NCI-H1436 treated with DMSO at 0.1 percent for 48 hours (cell line): ENCODE results near the gene CSTPP1.

Experiments used
- DNase-seq: peaks from one replicate; lab custom pipeline; 2025; lab: John Stamatoyannopoulos, UW

The CSTPP1 gene

GRCh38 chr11:46936138-46937110 is at the start of gene CSTPP1:
Gene CSTPP1, plus strand, starts transcription at chr11:46936761. Its CDS starts 45 bp downstream, at chr11:46936806.
- DNase-seq: peak; percentile 40

GRCh38 chr11:46888636-46889035 is 47.9 kb upstream of the CSTPP1 start:
- no peak for DNase-seq

GRCh38 chr11:46889251-46889650 is 47.3 kb upstream of the CSTPP1 start:
- no peak for DNase-seq

- DNase-seq: no peak
Measured at GRCh38 chr11:46889689-46890475, 46.7 kb upstream of the CSTPP1 start.

- DNase-seq: no peak
Measured at GRCh38 chr11:46890665-46891064, 45.9 kb upstream of the CSTPP1 start.

- no peak for DNase-seq
Measured at GRCh38 chr11:46892109-46892508, 44.5 kb upstream of the CSTPP1 start.

GRCh38 chr11:46892838-46893237 is 43.7 kb upstream of the CSTPP1 start:
- no peak for DNase-seq

GRCh38 chr11:46894506-46894905 is 42.1 kb upstream of the CSTPP1 start:
- DNase-seq: no peak

- no peak for DNase-seq
Measured at GRCh38 chr11:46894961-46895360, 41.6 kb upstream of the CSTPP1 start.

- DNase-seq: no peak
Measured at GRCh38 chr11:46895821-46896220, 40.7 kb upstream of the CSTPP1 start.

- no peak for DNase-seq
Measured at GRCh38 chr11:46896719-46897406, 39.7 kb upstream of the CSTPP1 start.

- DNase-seq: no peak
Measured at GRCh38 chr11:46898396-46899095, 38.0 kb upstream of the CSTPP1 start.

- DNase-seq: no peak
Measured at GRCh38 chr11:46899501-46900025, 37.0 kb upstream of the CSTPP1 start.

- no peak for DNase-seq
Measured at GRCh38 chr11:46900091-46900746, 36.3 kb upstream of the CSTPP1 start.

GRCh38 chr11:46901156-46901555 is 35.4 kb upstream of the CSTPP1 start:
- DNase-seq: peak; percentile 31

GRCh38 chr11:46902694-46903093 is 33.9 kb upstream of the CSTPP1 start:
- DNase-seq: no peak

GRCh38 chr11:46903846-46904245 is 32.7 kb upstream of the CSTPP1 start:
- no peak for DNase-seq

GRCh38 chr11:46905806-46906205 is 30.8 kb upstream of the CSTPP1 start:
- DNase-seq: no peak

GRCh38 chr11:46906609-46907041 is 29.9 kb upstream of the CSTPP1 start:
- no peak for DNase-seq

- no peak for DNase-seq
Measured at GRCh38 chr11:46907606-46908005, 29.0 kb upstream of the CSTPP1 start.
